Measurements from ENCODE around the gene CEBPB.
A peak's percentile ranks its signal among the peaks of the same experiment; 100 is the strongest.
"Not testable (repeated sequence)": the region's sequence is repeated elsewhere in the genome, so short reads cannot be mapped to it uniquely, and the experiment has no call there.

CEBPB gene

GRCh38 chr20:50190251-50191064, at the start of gene CEBPB:
CEBPB (plus strand) TSS chr20:50190830; CDS start chr20:50191034, 204 bp downstream.
- DNase-seq (ENCODE audit: low read depth in 2 of 3, low spot score in 1 of 3): peak; percentile 68 to 78 (median 77)

GRCh38 chr20:50141018-50141675, 49.5 kb upstream of the CEBPB start:
- DNase-seq (ENCODE audit: low read depth in 2 of 3, low spot score in 1 of 3): no peak

GRCh38 chr20:50141811-50142561, 48.6 kb upstream of the CEBPB start:
- DNase-seq (ENCODE audit: low read depth in 2 of 3, low spot score in 1 of 3): no peak

GRCh38 chr20:50142812-50143211, 47.8 kb upstream of the CEBPB start:
- DNase-seq (ENCODE audit: low read depth in 2 of 3, low spot score in 1 of 3): no peak

- no peak for DNase-seq (ENCODE audit: low read depth in 2 of 3, low spot score in 1 of 3)
Measured at GRCh38 chr20:50144362-50144761, 46.3 kb upstream of the CEBPB start.

- DNase-seq (ENCODE audit: low read depth in 2 of 3, low spot score in 1 of 3): no peak
Measured at GRCh38 chr20:50145566-50145965, 45.1 kb upstream of the CEBPB start.

GRCh38 chr20:50146214-50146613, 44.4 kb upstream of the CEBPB start:
- no peak for DNase-seq (ENCODE audit: low read depth in 2 of 3, low spot score in 1 of 3)

GRCh38 chr20:50146732-50147662, 43.6 kb upstream of the CEBPB start:
- DNase-seq (ENCODE audit: low read depth in 2 of 3, low spot score in 1 of 3): peak; percentile 55 to 61 (median 56)

GRCh38 chr20:50149481-50150254, 41.0 kb upstream of the CEBPB start:
- no peak for DNase-seq (ENCODE audit: low read depth in 2 of 3, low spot score in 1 of 3)

- no peak for DNase-seq (ENCODE audit: low read depth in 2 of 3, low spot score in 1 of 3)
Measured at GRCh38 chr20:50151034-50151743, 39.4 kb upstream of the CEBPB start.

- DNase-seq (ENCODE audit: low read depth in 2 of 3, low spot score in 1 of 3): no peak
Measured at GRCh38 chr20:50152394-50153152, 38.1 kb upstream of the CEBPB start.

- no peak for DNase-seq (ENCODE audit: low read depth in 2 of 3, low spot score in 1 of 3)
Measured at GRCh38 chr20:50153153-50153499, 37.5 kb upstream of the CEBPB start.

GRCh38 chr20:50153500-50154377, 36.9 kb upstream of the CEBPB start, which contains the start of gene PEDS1:
PEDS1 (minus strand) TSS chr20:50153723; CDS start chr20:50153637, 86 bp downstream.
- peak; percentile 59 to 80 (median 72) for DNase-seq (ENCODE audit: low read depth in 2 of 3, low spot score in 1 of 3)

- not testable (repeated sequence) for DNase-seq (ENCODE audit: low read depth in 2 of 3, low spot score in 1 of 3)
Measured at GRCh38 chr20:50161494-50161893, 29.1 kb upstream of the CEBPB start.

GRCh38 chr20:50163570-50164317, 26.9 kb upstream of the CEBPB start:
- no peak for DNase-seq (ENCODE audit: low read depth in 2 of 3, low spot score in 1 of 3)

GRCh38 chr20:50165684-50166554, 24.7 kb upstream of the CEBPB start:
- DNase-seq (ENCODE audit: low read depth in 2 of 3, low spot score in 1 of 3): peak; percentile 77 to 88 (median 77)

All from stimulated activated CD4-positive, alpha-beta T cell treated with anti-CD3 and anti-CD28 coated beads, Interleukin-12 subunit alpha, Interleukin-12 subunit beta, amount 100 ng/mL, for 48 hours (primary cell).